HCT116 (cell line): Measurements from ENCODE around the gene DAAM1.
A peak's percentile ranks its signal among the peaks of the same experiment; 100 is the strongest.

Source experiments
- CTCF ChIP-seq, 3 experiments: fragments of 200-600 bp in 1 of 3; sonication (generic) in 1 of 3; IDR thresholded peaks in 2 of 3; conservative IDR thresholded peaks in 1 of 3; 2 replicates each; pipeline ENCODE4 v1.5.1; 2012 to 2017; ENCODE audit warnings: low read depth in 2 of 3, low read length in 2 of 3, antibody characterized with exemption in 1 of 3, borderline replicate concordance in 1 of 3, control low read depth in 1 of 3, mild to moderate bottlenecking in 1 of 3, mixed read lengths in 1 of 3, mixed run types in 1 of 3, moderate library complexity in 1 of 3; ENCODE audit not compliant: insufficient read depth in 1 of 3
- EZH2 ChIP-seq: fragments of 200-600 bp; sonication (generic); IDR thresholded peaks from 2 replicates; pipeline ENCODE4 v1.6.1; 2017; ENCODE audit warnings: antibody characterized with exemption, mixed run types
- EZH2phosphoT487 ChIP-seq: fragments of 200-600 bp; IDR thresholded peaks from 2 replicates; pipeline ENCODE4 v1.6.1; 2018; ENCODE audit warnings: antibody characterized with exemption, borderline replicate concordance
- JUND ChIP-seq: IDR thresholded peaks from 2 replicates; pipeline ENCODE4 v1.6.1; 2012
- POLR2A ChIP-seq: IDR thresholded peaks from 2 replicates; pipeline ENCODE4 v1.7.0; 2011; ENCODE audit warnings: borderline replicate concordance; ENCODE audit not compliant: insufficient read depth, insufficient read length; ENCODE audit errors: extremely low read depth
- POLR2AphosphoS5 ChIP-seq: IDR thresholded peaks from 2 replicates; pipeline ENCODE4 v1.6.1; 2011; ENCODE audit warnings: mild to moderate bottlenecking, low read depth, low read length, moderate library complexity
- REST ChIP-seq: IDR thresholded peaks from 2 replicates; pipeline ENCODE4 v1.6.1; 2012; ENCODE audit warnings: low read depth
- SP1 ChIP-seq: IDR thresholded peaks from 2 replicates; pipeline ENCODE4 v1.6.1; 2012; ENCODE audit warnings: low read depth
- YY1 ChIP-seq: IDR thresholded peaks from 2 replicates; pipeline ENCODE4 v1.6.1; 2011; ENCODE audit warnings: low read length, low read depth, moderate library complexity, mild to moderate bottlenecking; ENCODE audit not compliant: insufficient replicate concordance; ENCODE audit errors: extremely low read depth
- ZFX ChIP-seq: fragments of 450-650 bp; IDR thresholded peaks from 2 replicates; pipeline ENCODE4 v1.6.1; 2017
- TF ChIP-seq, protein P1 (sequence below): IDR thresholded peaks from 2 replicates; pipeline ENCODE4 v1.6.1; 2012
- TF ChIP-seq, protein P2 (sequence below): IDR thresholded peaks from 2 replicates; pipeline ENCODE4 v1.6.1; 2011; ENCODE audit warnings: mild to moderate bottlenecking, low read length, moderate library complexity; ENCODE audit not compliant: insufficient replicate concordance; ENCODE audit errors: extremely low read depth
- TF ChIP-seq, protein P3 (sequence below): IDR thresholded peaks from 2 replicates; pipeline ENCODE4 v1.6.1; 2012

DNA sequence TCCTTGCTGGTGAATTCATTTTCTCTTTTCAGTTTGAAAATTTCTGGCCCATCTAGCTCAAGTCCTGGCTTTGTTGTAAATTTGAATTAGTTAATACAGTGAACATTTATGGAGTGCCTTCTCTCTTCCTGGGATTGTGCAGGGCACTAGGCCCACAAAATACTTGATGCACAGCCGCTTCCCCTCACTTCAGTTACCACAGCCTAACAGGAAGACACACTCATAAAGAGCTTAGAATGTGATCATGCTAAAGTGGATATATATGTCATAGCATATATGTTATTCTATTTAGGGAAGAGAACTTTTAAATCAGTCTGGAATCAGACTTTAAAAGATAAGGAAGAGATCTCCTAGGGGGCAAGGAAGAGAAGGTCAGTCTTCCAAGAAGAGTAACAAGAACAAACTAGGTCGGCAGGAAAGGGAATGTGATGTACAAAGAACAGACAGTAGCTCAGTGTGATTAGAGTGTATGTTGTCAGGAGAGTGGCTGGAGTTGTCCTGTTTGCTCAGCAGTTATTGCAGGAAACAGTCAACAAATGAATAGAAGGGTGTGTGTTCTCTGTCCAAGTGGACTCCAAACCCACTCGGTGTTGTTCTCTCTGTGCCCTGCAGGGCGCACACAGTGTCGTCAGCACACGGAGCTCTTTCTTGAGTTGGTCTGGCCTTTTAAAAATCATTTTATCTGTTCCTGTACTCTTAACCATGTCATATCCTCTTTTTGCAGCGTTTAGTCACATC, 74.4 kb downstream of the DAAM1 start:
- TF ChIP-seq CTCF (IDR thresholded peaks at IDR 0.05 in 2 of 3, conservative IDR thresholded peaks at IDR 0.05 in 1 of 3; ENCODE audit: borderline replicate concordance in 1 of 3, insufficient read depth in 1 of 3, low read depth in 2 of 3, low read length in 2 of 3), result peak in 2 of 3 experiments; percentile 45 to 54; a peak in 4 of 6 replicates
- TF ChIP-seq POLR2A, result no peak
- TF ChIP-seq YY1, result no peak
- TF ChIP-seq, protein P1, sequence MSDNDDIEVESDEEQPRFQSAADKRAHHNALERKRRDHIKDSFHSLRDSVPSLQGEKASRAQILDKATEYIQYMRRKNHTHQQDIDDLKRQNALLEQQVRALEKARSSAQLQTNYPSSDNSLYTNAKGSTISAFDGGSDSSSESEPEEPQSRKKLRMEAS, result no peak
- no peak for TF ChIP-seq SP1
- TF ChIP-seq ZFX, result no peak
- TF ChIP-seq, protein P2, sequence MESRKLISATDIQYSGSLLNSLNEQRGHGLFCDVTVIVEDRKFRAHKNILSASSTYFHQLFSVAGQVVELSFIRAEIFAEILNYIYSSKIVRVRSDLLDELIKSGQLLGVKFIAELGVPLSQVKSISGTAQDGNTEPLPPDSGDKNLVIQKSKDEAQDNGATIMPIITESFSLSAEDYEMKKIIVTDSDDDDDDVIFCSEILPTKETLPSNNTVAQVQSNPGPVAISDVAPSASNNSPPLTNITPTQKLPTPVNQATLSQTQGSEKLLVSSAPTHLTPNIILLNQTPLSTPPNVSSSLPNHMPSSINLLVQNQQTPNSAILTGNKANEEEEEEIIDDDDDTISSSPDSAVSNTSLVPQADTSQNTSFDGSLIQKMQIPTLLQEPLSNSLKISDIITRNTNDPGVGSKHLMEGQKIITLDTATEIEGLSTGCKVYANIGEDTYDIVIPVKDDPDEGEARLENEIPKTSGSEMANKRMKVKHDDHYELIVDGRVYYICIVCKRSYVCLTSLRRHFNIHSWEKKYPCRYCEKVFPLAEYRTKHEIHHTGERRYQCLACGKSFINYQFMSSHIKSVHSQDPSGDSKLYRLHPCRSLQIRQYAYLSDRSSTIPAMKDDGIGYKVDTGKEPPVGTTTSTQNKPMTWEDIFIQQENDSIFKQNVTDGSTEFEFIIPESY, result no peak
- TF ChIP-seq, protein P3, sequence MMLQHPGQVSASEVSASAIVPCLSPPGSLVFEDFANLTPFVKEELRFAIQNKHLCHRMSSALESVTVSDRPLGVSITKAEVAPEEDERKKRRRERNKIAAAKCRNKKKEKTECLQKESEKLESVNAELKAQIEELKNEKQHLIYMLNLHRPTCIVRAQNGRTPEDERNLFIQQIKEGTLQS, result no peak
- no peak for TF ChIP-seq REST
- no peak for TF ChIP-seq EZH2phosphoT487
- TF ChIP-seq POLR2AphosphoS5, result no peak
- no peak for TF ChIP-seq JUND
- no peak for TF ChIP-seq EZH2
